ENCODE results near the gene TBL1X. TPM values are rescaled to one million over a fixed set of nuclear protein-coding genes. Genes with fewer than 3 reads are reported as not detected.
A peak's percentile ranks its signal among the peaks of the same experiment; 100 is the strongest.

The TBL1X gene
- total and polyA plus RNA-seq, 2 donors (not counting 3 experiments of a cell fraction or from before 2014, with no cell fraction given) = 8.7 to 25.3 TPM

GRCh38 chrX:9467751-9468150, 2.9 kb downstream of the TBL1X start:
- Histone ChIP-seq H3K4me3 (replicated peaks in 1 of 3; ENCODE audit: insufficient read depth in 1 of 3, low read depth in 1 of 3, low read length in 3 of 3) (no peak overlapping the region), H3K79me2 (ENCODE audit: control insufficient read depth, insufficient read depth, low read length) (peaks cover 42% of the 10 kb centered on the region), H3K4me2 (ENCODE audit: insufficient read depth, low read length) (no peak overlapping the region), H3K9ac (replicated peaks; ENCODE audit: extremely low read depth, insufficient read depth, low read length) (no peak overlapping the region), H3K4me1 (ENCODE audit: control insufficient read depth, extremely low read depth, insufficient read depth, low read length) (peaks cover 15% of the 10 kb centered on the region), H3K9me3 (replicated peaks; ENCODE audit: control insufficient read depth, insufficient read depth, low read length) (no peaks in the 10 kb centered on the region), H4K20me1 (replicated peaks; ENCODE audit: control insufficient read depth, extremely low read depth, insufficient read depth, low read length) (no peaks in the 10 kb centered on the region), H3K27me3 (ENCODE audit: control insufficient read depth in 2 of 2, insufficient read depth in 2 of 2, low read length in 2 of 2) (no peaks in the 10 kb centered on the region), H3K36me3 (ENCODE audit: control insufficient read depth in 2 of 2, extremely low read depth in 1 of 2, insufficient read depth in 2 of 2, low read length in 2 of 2) (no peaks in the 10 kb centered on the region), H2AFZ (ENCODE audit: low read depth, low read length) (no peak overlapping the region), H3K9me1 (replicated peaks; ENCODE audit: control insufficient read depth, extremely low read depth, insufficient read depth, low read length) (no peaks in the 10 kb centered on the region), H3K27ac (ENCODE audit: insufficient read depth, low read depth, low read length) (no peak overlapping the region)
- ChIA-PET CTCF (no interaction called here), POLR2A (no interaction called here)
- DNase-seq (ENCODE audit: low read depth, low spot score) (no peak), FAIRE-seq (peak; percentile 72)
- intact Hi-C loops (cut with micrococcal nuclease) (loop anchor here (10.0 kb wide), 1 partner anchor 387 kb away; no protein-coding TSS in a partner anchor), dilution Hi-C loops (cut with MboI; ENCODE audit: extremely low pct_ligation_motif_present, low sequenced_read_pairs) (no loop called here)
- BruUV-seq (replicated peaks) = no TSS peak
- TF ChIP-seq FOS (IDR thresholded peaks at IDR 0.05; ENCODE audit: borderline replicate concordance, insufficient read depth, low read length) = no peak
- no peak for TF ChIP-seq CTCF (IDR thresholded peaks at IDR 0.05; ENCODE audit: extremely low read depth in 1 of 2, insufficient read depth in 1 of 2, low read depth in 1 of 2, low read length in 2 of 2)
- no peak for TF ChIP-seq POLR2AphosphoS5 (IDR thresholded peaks at IDR 0.05; ENCODE audit: insufficient read depth, low read depth, low read length)
- TF ChIP-seq MYC (IDR thresholded peaks at IDR 0.05; ENCODE audit: low read depth, low read length) = no peak
- TF ChIP-seq POLR2A (IDR thresholded peaks at IDR 0.05; ENCODE audit: low read depth, low read length) = no peak
- TF ChIP-seq EZH2 (IDR thresholded peaks at IDR 0.05; ENCODE audit: borderline replicate concordance, low read depth, low read length, severe bottlenecking) = no peak
- no peak for TF ChIP-seq GATA2 (IDR thresholded peaks at IDR 0.05; ENCODE audit: insufficient read depth, insufficient read length, low read depth, low read length)
- TF ChIP-seq, protein P1, sequence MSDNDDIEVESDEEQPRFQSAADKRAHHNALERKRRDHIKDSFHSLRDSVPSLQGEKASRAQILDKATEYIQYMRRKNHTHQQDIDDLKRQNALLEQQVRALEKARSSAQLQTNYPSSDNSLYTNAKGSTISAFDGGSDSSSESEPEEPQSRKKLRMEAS (IDR thresholded peaks at IDR 0.05; ENCODE audit: insufficient read depth, insufficient read length) = no peak
- no peak for TF ChIP-seq JUN (IDR thresholded peaks at IDR 0.05; ENCODE audit: borderline replicate concordance, insufficient read depth, insufficient read length, low read depth)

Measured in endothelial cell of umbilical vein (primary cell).